ENCODE results near the gene DDIT3. TPM values are rescaled to one million over a fixed set of nuclear protein-coding genes. Genes with fewer than 3 reads are reported as not detected.
"Not testable (repeated sequence)": the region's sequence is repeated elsewhere in the genome, so short reads cannot be mapped to it uniquely, and the experiment has no call there.

The DDIT3 gene, protein sequence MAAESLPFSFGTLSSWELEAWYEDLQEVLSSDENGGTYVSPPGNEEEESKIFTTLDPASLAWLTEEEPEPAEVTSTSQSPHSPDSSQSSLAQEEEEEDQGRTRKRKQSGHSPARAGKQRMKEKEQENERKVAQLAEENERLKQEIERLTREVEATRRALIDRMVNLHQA
- 10 to 100 TPM; 19.8 to 20.5 TPM for total RNA-seq
- long read RNA-seq, partial matches to known transcripts = 0 of 10 reads
- long read RNA-seq, other reads (novel, unspliced or antisense) = 0 of 10 reads

GRCh38 chr12:57520053-57520818, at the start of gene DDIT3:
Gene DDIT3, minus strand, starts transcription at chr12:57520514. Its CDS starts 3,108 bp downstream, at chr12:57517406.
- ATAC-seq = peak; percentile 77
- intact Hi-C loops (cut with DNase I, micrococcal nuclease) = no loop called here
- peak; percentile 100 for DNase-seq

DNA sequence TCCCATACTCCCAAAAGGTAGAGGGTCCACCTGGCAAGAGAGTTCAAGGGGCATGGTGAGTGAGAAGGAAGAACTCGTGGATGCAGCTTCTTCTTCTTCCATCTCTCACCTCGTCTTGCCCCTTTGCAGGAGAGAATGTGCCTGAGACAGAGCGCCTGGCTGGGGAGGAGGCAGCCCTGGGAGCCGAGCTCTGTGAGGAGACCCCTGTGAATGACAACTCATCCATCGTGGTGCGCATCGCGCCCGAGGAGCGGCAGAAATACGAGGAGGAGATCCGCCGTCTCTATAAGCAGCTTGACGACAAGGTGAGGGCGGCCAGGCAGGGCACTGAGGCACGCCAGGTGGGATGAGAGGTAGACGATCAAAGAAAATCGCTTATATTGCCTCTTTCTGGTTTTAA, 49.5 kb upstream of the DDIT3 start:
- ATAC-seq (no peak), DNase-seq (no peak)
- intact Hi-C loops (cut with DNase I, micrococcal nuclease) = no loop called here

- DNase-seq = no peak
- intact Hi-C loops (cut with DNase I, micrococcal nuclease) = no loop called here
- no peak for ATAC-seq
Measured at GRCh38 chr12:57568838-57569237, 48.5 kb upstream of the DDIT3 start.

DNA sequence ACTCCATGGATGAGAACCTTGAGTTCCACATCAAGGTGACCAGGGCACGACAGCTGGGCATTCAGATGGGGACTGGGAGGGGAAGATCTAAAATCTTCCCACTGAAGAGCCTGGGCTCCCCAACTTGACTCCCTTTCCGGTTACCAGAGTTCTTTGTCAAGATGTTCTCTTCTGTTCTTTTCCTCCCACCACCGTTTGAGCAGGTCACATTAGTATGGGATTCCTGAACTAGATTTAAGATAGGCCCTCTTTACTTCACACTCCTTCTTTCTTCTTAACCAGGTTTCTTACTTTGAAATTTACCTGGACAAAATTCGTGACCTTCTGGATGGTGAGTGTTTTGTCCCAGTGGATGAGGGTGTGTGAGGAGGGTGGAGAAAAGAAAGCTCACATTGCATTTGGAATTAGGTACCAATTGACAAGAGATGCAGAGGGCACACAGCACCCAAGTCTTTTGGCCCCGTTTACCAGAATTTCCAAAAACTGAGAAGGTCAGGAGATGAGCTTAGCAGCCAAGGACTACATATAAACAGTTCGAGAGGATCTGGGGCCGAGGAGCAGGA, 43.9 kb upstream of the DDIT3 start:
- no peak for DNase-seq
- no peak for ATAC-seq
- intact Hi-C loops (cut with DNase I, micrococcal nuclease) = no loop called here

GRCh38 chr12:57563358-57563757, 43.0 kb upstream of the DDIT3 start:
- intact Hi-C loops (cut with DNase I, micrococcal nuclease) = no loop called here
- DNase-seq (no peak), ATAC-seq (no peak)

- DNase-seq; intact Hi-C loops (cut with DNase I, micrococcal nuclease); ATAC-seq: not testable (repeated sequence)
Measured at GRCh38 chr12:57561117-57561516, 40.8 kb upstream of the DDIT3 start.

DNA sequence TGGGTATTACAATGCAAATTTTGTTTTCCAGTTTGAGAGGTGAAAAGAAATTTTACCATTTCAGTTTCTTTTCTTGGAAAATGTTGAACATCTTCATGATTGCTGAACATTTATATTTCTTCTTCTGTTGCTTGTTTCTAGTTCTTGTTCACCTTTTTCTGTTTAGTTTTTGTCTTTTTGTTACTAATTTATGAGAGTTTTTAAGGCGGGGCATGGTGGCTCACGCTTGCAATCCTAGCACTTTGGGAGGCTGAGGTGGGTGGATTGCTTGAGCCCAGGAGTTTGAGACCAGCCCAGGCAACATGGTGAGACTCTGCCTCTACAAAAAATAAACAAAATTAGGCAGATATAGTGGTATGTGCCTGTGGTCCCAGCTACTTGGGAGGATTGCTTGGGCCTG, 40.2 kb upstream of the DDIT3 start:
- intact Hi-C loops (cut with DNase I, micrococcal nuclease) = no loop called here
- ATAC-seq (no peak), DNase-seq (no peak)

GRCh38 chr12:57558864-57559263, 38.5 kb upstream of the DDIT3 start:
- intact Hi-C loops (cut with DNase I, micrococcal nuclease) = no loop called here
- no peak for DNase-seq
- no peak for ATAC-seq

DNA sequence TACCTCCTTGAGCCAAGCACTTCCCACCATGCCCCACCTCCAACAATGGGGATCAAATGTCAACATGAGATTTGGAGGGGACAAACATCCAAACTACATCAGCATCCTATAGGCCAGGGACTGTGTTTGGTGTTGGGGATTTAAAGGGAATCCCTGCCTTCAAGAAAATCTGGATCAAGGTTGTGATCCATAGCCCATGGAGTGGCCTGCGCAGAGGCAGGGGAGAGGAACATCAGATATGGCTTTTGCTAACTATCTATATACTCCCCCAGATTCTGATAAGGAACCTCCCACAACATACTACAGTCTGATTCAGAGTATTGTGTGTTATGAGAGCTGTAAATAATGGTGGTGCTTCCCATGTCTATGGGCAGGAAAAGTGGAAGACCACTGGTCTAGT, 34.6 kb upstream of the DDIT3 start:
- intact Hi-C loops (cut with DNase I, micrococcal nuclease) = no loop called here
- ATAC-seq (no peak), DNase-seq (no peak)

- no peak for ATAC-seq
- intact Hi-C loops (cut with DNase I, micrococcal nuclease) = no loop called here
- no peak for DNase-seq
Measured at GRCh38 chr12:57554453-57554852, 34.1 kb upstream of the DDIT3 start.

GRCh38 chr12:57553343-57554202, 33.3 kb upstream of the DDIT3 start:
- intact Hi-C loops (cut with DNase I, micrococcal nuclease) = no loop called here
- no peak for DNase-seq
- no peak for ATAC-seq

DNA sequence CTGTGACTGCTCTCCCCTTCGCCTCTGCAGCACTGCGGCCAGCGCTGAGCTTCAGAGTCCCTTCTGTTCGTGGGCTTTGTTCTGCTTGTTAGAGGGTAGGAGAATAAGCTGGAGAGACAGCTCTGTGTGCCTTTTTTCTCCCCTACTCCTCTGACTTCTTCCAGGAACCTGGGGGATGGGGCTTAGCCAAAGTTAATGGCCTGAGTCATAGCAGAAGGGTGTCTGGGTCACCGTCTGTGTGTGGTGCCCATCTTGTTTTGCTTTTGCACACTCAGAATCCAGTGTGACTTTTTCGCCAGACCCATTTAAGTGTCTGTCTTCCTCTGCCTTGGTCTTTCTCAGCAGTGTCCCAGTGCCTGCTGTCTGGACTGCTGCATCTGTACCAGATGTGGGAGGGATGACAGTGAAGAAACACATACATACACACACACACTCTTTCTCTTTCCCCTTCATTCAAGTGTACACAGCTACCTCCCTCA, 32.6 kb upstream of the DDIT3 start:
- intact Hi-C loops (cut with DNase I, micrococcal nuclease) = no loop called here
- no peak for ATAC-seq
- no peak for DNase-seq

DNA sequence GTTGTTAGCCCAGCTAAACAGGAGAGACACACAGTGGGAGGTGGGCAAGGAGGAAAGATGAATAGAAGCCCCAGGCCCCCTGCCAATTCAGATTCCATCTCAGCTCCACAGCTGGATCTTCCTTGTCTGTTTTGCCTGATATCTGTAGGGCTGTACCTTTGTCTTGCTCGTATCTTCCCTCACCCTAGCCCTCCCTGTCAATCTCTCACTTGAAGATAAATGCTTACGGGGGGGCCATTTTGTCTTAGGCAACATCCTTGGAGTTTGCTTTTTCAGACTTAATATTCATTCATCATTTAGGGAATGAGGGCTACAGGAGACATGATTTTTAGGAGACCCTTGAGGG, 32.0 kb upstream of the DDIT3 start:
- ATAC-seq (no peak), DNase-seq (no peak)
- intact Hi-C loops (cut with DNase I, micrococcal nuclease) = no loop called here

DNA sequence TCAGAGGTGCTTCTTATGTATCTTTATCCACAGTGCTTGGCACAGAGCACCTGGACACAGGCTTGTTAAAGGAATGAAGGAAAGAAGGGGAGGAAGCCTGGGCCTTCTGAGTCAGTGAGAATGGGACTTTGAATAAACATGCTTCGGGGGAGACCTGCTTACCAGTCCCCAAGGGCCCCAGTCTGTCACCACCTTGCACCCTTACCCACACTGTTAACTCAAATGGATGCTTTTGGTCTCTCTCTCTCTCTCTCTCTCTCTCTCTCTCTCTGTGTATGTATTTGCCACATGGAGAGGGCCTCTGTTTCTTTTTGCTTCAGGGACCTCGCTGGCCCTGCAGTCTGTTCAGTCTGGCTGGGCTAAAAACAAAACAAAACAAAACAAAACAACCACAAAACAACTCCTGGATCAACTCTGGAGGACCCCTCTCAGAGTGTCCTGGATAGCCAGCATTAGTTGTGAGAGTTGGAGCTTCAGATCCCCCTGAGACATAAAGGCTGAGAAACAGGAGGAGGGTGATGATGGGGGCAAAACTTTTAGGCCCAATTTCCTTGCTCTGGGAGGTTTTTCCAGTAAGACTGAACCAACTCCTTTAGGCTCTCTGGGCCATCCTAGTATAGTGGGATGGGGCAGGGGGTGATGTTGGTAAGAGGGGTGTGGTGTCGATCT, 31.5 kb upstream of the DDIT3 start:
- DNase-seq (no peak), ATAC-seq (no peak)
- intact Hi-C loops (cut with DNase I, micrococcal nuclease) = no loop called here

DNA sequence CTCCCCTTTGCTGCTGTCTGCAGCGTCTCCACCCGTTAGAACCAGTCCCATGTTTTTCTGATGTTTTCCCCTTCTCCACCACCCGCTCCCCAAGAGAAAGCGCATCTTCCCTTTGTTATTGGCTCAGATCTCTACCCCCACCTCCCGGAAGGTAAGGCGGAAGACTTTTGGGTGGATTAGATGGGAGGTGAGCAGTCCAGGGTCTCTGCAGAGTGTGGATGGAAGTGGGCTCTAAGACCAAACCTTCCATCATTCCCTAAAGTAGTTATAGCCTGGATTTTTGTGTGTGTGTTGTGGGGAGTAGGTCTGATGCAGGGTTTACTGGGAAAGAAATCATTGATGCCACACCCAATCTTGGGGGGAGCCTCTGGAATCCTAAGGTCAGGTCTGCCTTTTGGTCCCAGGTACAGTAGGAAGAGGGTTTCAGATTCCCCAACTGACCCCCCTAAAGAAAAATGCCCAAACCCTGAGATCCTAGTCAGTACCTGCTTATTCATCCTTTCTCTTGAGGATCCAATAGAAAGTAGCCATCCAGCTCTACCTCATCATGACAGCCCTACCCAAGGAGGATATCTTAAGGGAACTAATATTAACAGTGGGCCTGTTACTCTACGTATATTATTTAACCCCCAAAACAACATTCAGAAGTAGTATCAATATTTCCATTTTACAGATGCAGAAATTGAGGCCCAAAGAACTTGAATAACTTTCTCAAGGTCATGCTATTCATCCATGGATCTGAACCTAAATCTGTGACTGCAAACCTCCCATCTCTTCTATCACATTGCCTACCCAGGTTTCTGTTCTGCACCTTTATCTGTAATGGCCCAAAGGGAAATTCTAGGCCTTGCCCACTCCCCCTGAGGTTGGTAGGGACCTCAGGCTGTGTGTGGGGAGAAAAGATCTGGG, 30.6 kb upstream of the DDIT3 start:
- ATAC-seq (no peak), DNase-seq (no peak)
- intact Hi-C loops (cut with DNase I, micrococcal nuclease) = no loop called here

GRCh38 chr12:57549909-57550640, 29.8 kb upstream of the DDIT3 start, which contains the start of gene KIF5A:
Gene KIF5A, plus strand, starts transcription at chr12:57550044. Its CDS starts 228 bp downstream, at chr12:57550272.
- no peak for ATAC-seq
- peak in 1 of 2 donors; percentile 48 for DNase-seq
- intact Hi-C loops (cut with DNase I, micrococcal nuclease) = no loop called here

All from left colon (tissue), 2 donors.